ENCODE measurements around the gene BAIAP2. TPM values are rescaled to one million over a fixed set of nuclear protein-coding genes. Genes with fewer than 3 reads are reported as not detected.

Gene BAIAP2
- total RNA-seq, 2 experiments from 2014 or later, result 7.7 to 10.0 TPM

DNA sequence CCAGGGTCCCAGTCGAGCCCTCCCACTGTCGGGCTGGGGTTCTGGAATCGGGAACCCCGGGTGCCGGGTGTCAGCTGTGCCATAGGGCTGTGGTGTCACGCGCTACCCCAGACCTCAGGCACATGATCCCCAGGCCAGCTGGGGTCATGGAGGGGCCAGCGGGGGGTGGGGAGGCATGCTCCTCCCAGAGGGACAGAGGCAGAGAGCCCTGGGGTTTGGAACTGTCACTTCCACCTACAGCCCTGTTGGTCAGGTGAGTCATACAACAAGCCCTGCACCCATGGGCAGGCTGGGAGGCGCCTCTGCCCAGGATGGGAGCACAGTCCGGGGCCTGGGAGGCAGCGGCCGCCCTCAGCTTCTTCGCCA, 63.0 kb downstream of the BAIAP2 start:
- DNase-seq, result peak; percentile 28
- H3K36me3 Mint-ChIP-seq, result no peaks in the 10 kb centered on the region
- no peaks in the 10 kb centered on the region for H3K9me3 Mint-ChIP-seq
- H3K4me3 Mint-ChIP-seq, result no peak overlapping the region
- no peaks in the 10 kb centered on the region for H3K27me3 Mint-ChIP-seq
- peaks cover 23% of the 10 kb centered on the region for H3K4me1 Mint-ChIP-seq
- no peak overlapping the region for H3K27ac Mint-ChIP-seq

DNA sequence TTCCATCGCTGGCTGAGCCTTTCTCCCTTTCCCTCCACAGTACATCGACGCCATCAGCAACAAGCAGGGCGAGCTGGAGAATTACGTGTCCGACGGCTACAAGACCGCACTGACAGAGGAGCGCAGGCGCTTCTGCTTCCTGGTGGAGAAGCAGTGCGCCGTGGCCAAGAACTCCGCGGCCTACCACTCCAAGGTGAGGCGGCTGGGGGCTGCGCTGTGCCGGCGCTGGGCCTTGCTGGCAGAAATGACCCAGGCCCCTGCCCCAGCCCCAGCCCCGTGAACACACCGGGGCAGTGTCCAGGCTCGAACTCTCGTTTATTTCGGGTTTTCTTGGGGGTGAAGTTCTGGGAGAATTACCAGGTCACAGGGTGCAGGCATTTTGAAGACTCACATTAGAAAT, 64.9 kb downstream of the BAIAP2 start:
- peaks cover 16% of the 10 kb centered on the region for H3K4me1 Mint-ChIP-seq
- no peak overlapping the region for H3K27ac Mint-ChIP-seq
- no peak overlapping the region for H3K4me3 Mint-ChIP-seq
- H3K36me3 Mint-ChIP-seq, result no peaks in the 10 kb centered on the region
- no peaks in the 10 kb centered on the region for H3K27me3 Mint-ChIP-seq
- no peaks in the 10 kb centered on the region for H3K9me3 Mint-ChIP-seq
- no peak for DNase-seq

DNA sequence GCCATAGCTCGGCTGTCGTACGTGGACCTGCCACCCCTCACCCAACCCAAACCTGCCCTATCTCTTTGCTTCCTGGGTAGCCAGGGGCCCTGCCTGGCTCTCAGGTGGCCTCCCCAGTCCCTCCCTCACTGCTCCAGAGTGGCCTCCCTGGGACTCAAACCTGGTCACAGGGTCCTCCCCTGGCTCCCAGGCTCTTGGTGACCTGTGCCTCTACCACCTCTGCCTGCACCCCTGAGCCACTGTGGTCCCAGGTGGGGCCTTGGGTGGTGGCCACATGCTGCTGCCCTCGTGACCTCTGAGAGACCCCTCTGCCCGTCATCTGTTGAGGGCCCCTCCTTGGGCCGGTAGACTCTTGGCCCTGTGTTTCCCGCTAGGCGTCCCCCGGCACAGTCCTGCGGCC, 65.7 kb downstream of the BAIAP2 start:
- H3K27me3 Mint-ChIP-seq, result no peaks in the 10 kb centered on the region
- no peak for DNase-seq
- H3K4me3 Mint-ChIP-seq, result no peak overlapping the region
- H3K36me3 Mint-ChIP-seq, result no peaks in the 10 kb centered on the region
- no peaks in the 10 kb centered on the region for H3K9me3 Mint-ChIP-seq
- peaks cover 14% of the 10 kb centered on the region for H3K4me1 Mint-ChIP-seq
- H3K27ac Mint-ChIP-seq, result no peak overlapping the region

DNA sequence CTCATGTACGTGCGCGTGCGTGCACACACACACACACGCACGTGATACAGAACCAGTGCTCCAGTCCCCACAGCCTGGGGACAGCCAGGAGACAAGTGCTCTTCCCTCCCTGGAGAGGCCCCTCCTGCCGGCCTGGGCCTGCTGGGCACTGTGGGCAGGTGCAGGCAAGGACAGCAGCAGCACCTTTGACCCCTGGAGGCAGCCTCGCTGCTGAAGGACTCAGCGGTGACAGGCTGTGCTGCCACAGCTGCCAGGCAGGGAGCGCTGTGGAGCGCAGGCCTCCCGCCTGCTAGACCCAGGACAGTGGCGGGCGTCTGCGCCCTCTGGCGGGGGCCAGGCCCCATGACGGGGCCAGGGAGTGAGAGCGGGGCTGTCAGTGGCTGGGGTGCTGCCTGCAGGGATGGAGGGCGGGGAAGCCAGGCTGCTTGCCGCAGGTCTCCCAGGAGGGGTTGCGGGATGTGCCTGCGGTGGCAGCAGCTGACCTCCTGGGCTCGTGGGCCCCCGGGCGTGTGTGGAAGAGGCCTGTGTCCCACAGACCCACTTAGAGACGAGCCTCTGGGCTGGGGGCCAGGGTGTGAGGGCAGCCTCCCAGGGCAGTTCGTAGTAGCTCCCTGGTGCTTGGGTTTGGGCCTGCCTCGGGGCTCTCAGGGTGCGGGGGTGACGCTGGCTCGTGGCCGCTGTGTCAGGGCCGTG, 66.8 kb downstream of the BAIAP2 start:
- peak; percentile 93 for DNase-seq
- H3K4me1 Mint-ChIP-seq, result peaks cover 8% of the 10 kb centered on the region
- H3K9me3 Mint-ChIP-seq, result no peaks in the 10 kb centered on the region
- no peaks in the 10 kb centered on the region for H3K27me3 Mint-ChIP-seq
- H3K27ac Mint-ChIP-seq, result no peak overlapping the region
- H3K4me3 Mint-ChIP-seq, result no peak overlapping the region
- H3K36me3 Mint-ChIP-seq, result no peaks in the 10 kb centered on the region

DNA sequence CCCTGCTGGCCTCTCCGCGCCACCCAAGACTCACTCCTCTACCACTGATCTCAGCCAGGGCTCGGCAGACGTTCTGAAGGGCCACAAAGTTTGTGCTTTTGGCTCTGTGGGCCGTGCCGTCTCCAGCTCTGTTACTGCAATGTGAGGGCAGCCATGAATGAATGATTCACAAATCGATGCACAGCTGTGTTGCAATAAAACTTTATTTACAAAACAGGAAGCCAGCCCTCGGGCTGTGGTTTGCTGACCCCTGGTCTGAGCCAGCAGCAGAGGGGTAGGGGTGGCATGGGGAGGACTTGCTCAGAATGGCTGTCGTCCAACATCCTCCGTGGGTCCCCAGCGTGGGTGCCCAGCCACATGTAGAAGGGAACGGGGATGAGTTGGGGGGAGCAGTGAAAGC, 67.4 kb downstream of the BAIAP2 start:
- H3K36me3 Mint-ChIP-seq, result no peaks in the 10 kb centered on the region
- no peaks in the 10 kb centered on the region for H3K27me3 Mint-ChIP-seq
- no peak for DNase-seq
- no peaks in the 10 kb centered on the region for H3K9me3 Mint-ChIP-seq
- no peak overlapping the region for H3K4me3 Mint-ChIP-seq
- no peak overlapping the region for H3K27ac Mint-ChIP-seq
- peaks cover 5% of the 10 kb centered on the region for H3K4me1 Mint-ChIP-seq

DNA sequence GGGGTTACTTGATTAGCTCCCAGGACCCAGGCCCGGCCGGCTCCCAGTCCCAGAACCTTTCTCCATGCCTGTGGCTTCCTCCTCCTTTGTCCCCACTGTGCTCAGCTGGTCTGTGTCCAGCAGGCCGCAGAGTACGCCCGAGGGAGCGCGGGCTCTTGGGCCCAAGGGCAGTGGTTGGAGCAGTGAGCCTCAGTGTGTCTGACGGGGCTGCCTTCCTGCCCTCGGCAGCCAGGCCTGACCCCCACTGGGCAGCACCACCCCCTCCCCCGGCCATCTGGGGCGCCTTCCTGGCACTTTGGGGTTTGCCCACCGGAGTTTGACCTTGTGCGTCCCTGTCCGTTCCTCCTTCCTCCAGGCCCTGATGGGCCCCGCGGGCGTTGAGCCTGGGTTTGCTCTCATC, 67.9 kb downstream of the BAIAP2 start:
- no peak overlapping the region for H3K27ac Mint-ChIP-seq
- DNase-seq, result no peak
- H3K4me1 Mint-ChIP-seq, result peaks cover 3% of the 10 kb centered on the region
- H3K27me3 Mint-ChIP-seq, result no peaks in the 10 kb centered on the region
- no peak overlapping the region for H3K4me3 Mint-ChIP-seq
- H3K9me3 Mint-ChIP-seq, result no peaks in the 10 kb centered on the region
- H3K36me3 Mint-ChIP-seq, result no peaks in the 10 kb centered on the region

DNA sequence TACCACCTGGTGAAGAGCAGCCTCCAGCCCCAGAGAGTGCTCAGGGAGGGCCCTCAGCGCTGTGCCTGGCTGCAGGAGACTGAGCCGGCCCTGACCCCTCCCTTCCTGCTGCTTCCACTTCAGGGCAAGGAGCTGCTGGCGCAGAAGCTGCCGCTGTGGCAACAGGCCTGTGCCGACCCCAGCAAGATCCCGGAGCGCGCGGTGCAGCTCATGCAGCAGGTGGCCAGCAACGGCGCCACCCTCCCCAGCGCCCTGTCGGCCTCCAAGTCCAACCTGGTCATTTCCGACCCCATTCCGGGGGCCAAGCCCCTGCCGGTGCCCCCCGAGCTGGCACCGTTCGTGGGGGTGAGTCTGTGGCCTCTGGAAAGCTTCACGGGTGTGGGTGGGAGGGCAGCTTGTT, 68.4 kb downstream of the BAIAP2 start:
- peaks cover 1% of the 10 kb centered on the region for H3K4me1 Mint-ChIP-seq
- H3K27ac Mint-ChIP-seq, result no peak overlapping the region
- H3K36me3 Mint-ChIP-seq, result no peaks in the 10 kb centered on the region
- H3K4me3 Mint-ChIP-seq, result no peak overlapping the region
- H3K27me3 Mint-ChIP-seq, result no peaks in the 10 kb centered on the region
- no peak for DNase-seq
- no peaks in the 10 kb centered on the region for H3K9me3 Mint-ChIP-seq

DNA sequence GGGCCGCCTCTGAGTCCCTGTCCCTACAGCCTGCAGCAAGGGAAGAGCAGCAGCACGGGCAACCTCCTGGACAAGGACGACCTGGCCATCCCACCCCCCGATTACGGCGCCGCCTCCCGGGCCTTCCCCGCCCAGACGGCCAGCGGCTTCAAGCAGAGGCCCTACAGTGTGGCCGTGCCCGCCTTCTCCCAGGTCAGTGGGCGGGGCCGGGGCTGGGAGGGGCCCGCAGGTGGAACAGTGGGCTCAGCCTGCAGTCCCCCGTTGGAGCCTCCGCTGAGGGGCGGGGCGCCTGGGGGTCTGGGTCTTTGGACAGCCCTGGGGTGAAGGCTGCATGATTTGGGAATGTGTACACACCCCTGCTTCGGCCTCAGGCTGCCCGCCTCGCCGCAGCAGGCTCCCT, 71.8 kb downstream of the BAIAP2 start:
- DNase-seq, result no peak
- Mint-ChIP-seq H3K27ac (no peak overlapping the region), H3K4me3 (no peak overlapping the region), H3K27me3 (no peaks in the 10 kb centered on the region), H3K9me3 (no peaks in the 10 kb centered on the region), H3K36me3 (no peaks in the 10 kb centered on the region), H3K4me1 (peaks cover 3% of the 10 kb centered on the region)

DNA sequence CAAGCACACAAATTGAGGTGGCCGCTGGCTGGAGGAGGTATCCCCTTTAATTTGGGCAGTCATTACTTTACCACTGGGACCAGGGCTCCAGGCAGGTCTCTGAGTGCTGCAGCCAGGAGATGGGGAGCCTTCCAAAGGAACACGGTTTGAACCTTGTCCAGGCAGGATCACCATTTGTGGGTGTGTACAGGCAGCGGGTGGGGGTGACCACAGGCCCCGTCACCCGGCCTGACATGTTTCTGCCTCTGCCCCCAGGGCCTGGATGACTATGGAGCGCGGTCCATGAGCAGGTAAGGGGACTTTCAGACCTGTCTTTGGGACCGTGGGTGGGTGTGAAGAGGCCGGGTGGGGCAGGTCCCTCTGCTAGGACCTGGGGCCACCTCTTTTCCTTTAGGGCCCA, 73.3 kb downstream of the BAIAP2 start:
- no peak for DNase-seq
- no peak overlapping the region for H3K27ac Mint-ChIP-seq
- H3K9me3 Mint-ChIP-seq, result no peaks in the 10 kb centered on the region
- H3K4me1 Mint-ChIP-seq, result peaks cover 3% of the 10 kb centered on the region
- H3K27me3 Mint-ChIP-seq, result no peaks in the 10 kb centered on the region
- no peaks in the 10 kb centered on the region for H3K36me3 Mint-ChIP-seq
- no peak overlapping the region for H3K4me3 Mint-ChIP-seq

DNA sequence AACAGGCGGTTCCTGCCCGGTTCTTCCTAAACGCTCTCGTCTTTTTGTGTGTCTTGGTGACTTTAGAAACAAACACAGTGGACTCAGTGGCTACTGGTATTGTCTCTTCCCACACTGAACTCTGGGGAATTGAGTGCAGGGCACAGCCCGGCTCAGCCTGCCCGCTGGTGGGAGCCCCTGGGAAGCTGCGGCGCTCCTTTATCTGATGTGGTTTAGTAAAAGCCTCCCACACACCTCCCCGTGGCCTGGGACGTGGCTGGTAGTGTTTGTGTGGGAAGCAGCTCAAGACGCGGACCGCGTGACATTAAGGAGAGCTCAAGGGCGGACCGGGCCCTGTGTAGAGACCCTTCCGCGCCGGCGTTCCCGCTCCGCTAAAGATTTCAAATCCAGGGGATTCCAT, 75.0 kb downstream of the BAIAP2 start:
- H3K4me3 Mint-ChIP-seq, result no peak overlapping the region
- no peaks in the 10 kb centered on the region for H3K9me3 Mint-ChIP-seq
- H3K27ac Mint-ChIP-seq, result no peak overlapping the region

DNA sequence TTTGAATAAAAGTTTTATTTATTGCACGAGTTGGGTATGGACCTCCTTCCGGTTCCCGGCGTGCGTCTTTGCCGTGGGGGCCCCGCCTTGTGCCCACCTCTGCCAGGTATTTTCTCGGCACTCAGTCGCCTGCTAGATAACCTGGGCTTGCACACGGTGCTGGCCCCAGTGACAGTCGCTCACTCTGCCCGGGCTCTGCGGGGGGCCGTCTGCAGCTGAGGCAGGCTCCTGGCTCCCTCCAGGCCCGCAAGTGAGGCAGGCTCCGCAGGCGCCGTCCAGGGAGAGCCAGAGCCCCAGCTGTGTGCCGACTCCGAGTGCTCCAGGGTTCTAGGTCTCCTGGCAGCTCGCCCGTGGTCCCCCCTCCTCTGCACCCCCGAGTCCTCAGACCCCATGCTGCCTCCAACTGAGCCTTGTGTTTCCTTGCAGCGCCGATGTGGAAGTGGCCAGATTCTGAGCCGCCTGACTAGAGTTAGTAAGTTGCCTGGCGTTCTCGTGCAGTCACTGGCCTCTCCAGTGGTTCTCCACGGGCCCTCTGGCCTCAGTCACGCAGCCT, 75.6 kb downstream of the BAIAP2 start:
- Mint-ChIP-seq H3K4me3 (no peak overlapping the region), H3K27ac (no peak overlapping the region), H3K27me3 (no peaks in the 10 kb centered on the region), H3K4me1 (peaks cover 3% of the 10 kb centered on the region), H3K36me3 (no peaks in the 10 kb centered on the region), H3K9me3 (no peaks in the 10 kb centered on the region)
- no peak for DNase-seq

More for the DNA sequence above, 75.0 kb downstream of the BAIAP2 start:
- H3K36me3 Mint-ChIP-seq, result no peaks in the 10 kb centered on the region
- no peaks in the 10 kb centered on the region for H3K27me3 Mint-ChIP-seq
- no peak for DNase-seq
- peaks cover 3% of the 10 kb centered on the region for H3K4me1 Mint-ChIP-seq

DNA sequence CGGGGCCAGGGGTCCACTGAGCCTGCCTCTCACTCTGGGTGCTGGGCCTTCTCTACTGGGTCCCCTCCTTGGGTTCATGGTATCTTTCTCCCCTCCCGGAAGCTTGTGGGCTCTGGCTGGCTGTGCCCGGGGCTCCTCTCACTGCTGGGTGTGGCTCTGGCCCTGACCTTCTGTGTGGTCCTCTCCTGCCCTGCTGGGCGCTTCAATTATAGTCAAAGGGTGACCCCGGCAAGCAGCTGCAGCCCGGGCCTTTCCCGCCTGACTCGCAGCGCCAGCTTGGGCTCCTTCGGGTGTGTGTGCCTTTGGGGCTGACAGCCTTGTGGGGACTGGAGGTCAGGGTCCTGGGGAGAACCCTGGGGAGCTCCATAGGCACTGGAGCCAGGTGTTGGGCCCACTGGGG, 76.1 kb downstream of the BAIAP2 start:
- Mint-ChIP-seq H3K27ac (no peak overlapping the region), H3K27me3 (no peaks in the 10 kb centered on the region), H3K4me3 (no peak overlapping the region), H3K4me1 (peaks cover 3% of the 10 kb centered on the region), H3K9me3 (no peaks in the 10 kb centered on the region), H3K36me3 (no peaks in the 10 kb centered on the region)
- no peak for DNase-seq

DNA sequence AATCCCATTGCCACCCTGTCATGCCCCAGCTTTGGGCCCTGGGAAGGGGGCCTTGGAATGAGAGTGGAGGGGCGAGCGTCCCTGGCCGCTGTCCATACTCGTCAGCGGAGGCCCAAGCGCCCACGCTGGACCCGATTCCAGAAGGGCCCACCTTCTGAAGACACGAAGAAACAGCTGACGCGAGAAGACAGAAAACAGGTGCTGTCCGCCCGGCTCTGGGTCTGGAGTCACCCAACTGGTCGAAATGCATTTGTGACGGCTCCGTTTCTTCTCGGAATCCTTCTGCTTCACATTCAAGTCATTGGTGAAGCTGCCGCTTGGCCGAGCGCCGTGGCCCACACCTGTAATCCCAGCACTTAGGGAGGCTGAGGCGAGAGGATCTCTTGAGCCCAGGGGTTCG, 77.5 kb downstream of the BAIAP2 start:
- Mint-ChIP-seq H3K36me3 (no peaks in the 10 kb centered on the region), H3K27me3 (no peaks in the 10 kb centered on the region), H3K4me3 (no peak overlapping the region), H3K9me3 (no peaks in the 10 kb centered on the region), H3K4me1 (peaks cover 3% of the 10 kb centered on the region), H3K27ac (no peak overlapping the region)
- no peak for DNase-seq

DNA sequence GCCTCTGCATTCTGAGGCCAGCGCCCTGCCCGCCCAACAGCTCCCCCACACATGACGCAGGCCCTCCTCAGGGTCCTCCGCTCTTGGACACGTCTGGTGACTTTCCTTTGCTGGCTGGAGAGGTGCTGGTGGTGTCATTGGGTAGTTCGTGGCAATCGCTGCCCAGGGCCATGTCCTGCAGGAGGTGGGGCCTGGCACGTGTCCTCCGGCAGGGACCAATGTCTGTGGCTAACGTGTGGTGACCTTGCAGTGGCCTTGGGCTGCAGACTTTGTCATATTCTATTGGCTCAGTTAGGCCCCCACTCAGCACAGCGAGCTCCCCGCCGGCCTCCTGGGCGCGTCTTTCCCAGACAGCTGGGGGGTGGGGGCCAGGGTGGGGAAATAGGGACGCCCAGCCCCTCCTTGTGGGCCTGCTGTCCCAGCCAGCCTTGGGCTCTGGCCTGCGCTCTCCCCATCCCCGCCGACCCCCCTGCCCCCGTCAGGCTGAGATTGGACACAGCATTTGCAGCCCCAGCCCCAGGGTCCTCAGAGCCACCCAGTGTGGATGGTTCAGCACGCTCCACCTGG, 78.3 kb downstream of the BAIAP2 start:
- Mint-ChIP-seq H3K27ac (no peak overlapping the region), H3K9me3 (no peaks in the 10 kb centered on the region), H3K4me3 (no peak overlapping the region), H3K4me1 (peaks cover 3% of the 10 kb centered on the region), H3K36me3 (no peaks in the 10 kb centered on the region), H3K27me3 (no peaks in the 10 kb centered on the region)
- DNase-seq, result no peak

DNA sequence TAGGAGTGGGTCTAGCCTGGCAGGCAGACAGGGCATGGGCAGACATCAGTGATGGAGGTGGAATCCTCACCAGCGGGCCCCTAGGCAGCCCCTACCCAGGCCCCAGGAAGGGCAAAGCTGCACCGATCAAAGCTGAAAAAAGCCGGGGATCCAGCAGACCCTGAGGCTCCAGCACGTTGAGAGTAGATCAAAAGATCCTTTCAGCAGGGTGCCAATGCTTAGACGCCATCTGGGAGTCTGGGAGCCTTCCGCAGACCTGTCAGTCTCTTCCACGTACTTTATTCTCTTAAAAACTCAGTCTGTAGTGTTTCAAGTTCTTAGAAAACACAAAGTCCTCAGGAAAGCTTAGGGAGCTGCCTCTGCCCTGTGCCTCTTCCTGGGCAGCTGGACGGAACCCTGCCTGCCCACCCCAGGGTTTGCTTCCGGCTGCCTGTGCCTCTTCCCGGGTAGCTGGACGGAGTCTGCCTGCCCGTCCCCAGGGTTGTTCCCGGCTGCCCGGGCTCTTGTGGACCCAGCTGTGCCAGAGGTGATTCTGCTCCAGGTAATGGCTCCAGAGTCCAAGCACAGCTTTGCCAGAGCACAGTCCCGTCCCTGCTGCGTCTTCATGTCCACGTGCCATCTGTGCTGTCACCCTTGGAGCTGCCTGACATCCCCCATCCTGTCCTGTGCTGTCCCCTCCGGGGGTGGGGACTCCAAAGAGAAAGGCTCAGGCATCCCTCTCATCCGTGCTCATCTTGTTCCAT, 79.6 kb downstream of the BAIAP2 start:
- Mint-ChIP-seq H3K9me3 (no peaks in the 10 kb centered on the region), H3K27ac (no peak overlapping the region), H3K27me3 (no peaks in the 10 kb centered on the region), H3K36me3 (no peaks in the 10 kb centered on the region), H3K4me3 (no peak overlapping the region), H3K4me1 (peaks cover 5% of the 10 kb centered on the region)
- no peak for DNase-seq

All from activated naive CD8-positive, alpha-beta T cell treated with anti-CD3 and anti-CD28 coated beads for 36 hours (primary cell).